ENCODE data around the gene TUBB2B.

- TF ChIP-seq CTCF (IDR thresholded peaks at IDR 0.05): no peak
- no peak for TF ChIP-seq POLR2A (IDR thresholded peaks at IDR 0.05)
These were observed 42.8 kb upstream of the TUBB2B start for GRCh38 chr6:3270258-3270657.

Data from uterus (tissue), 2 donors.